ENCODE results near the gene HS3ST1.
"Not testable (repeated sequence)": the region's sequence is repeated elsewhere in the genome, so short reads cannot be mapped to it uniquely, and the experiment has no call there.

DNA sequence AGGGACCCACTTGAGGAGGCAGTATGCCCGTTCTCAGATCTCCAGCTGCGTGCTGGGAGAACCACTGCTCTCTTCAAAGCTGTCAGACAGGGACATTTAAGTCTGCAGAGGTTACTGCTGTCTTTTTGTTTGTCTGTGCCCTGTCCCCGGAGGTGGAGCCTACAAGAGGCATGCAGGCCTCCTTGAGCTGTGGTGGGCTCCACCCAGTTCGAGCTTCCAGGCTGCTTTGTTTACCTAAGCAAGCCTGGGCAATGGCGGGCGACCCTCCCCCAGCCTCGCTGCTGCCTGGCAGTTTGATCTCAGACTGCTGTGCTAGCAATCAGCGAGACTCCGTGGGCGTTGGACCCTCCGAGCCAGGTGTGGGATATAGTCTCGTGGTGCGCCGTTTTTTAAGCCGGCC, 44.6 kb downstream of the HS3ST1 start:
- TF ChIP-seq, protein P1, sequence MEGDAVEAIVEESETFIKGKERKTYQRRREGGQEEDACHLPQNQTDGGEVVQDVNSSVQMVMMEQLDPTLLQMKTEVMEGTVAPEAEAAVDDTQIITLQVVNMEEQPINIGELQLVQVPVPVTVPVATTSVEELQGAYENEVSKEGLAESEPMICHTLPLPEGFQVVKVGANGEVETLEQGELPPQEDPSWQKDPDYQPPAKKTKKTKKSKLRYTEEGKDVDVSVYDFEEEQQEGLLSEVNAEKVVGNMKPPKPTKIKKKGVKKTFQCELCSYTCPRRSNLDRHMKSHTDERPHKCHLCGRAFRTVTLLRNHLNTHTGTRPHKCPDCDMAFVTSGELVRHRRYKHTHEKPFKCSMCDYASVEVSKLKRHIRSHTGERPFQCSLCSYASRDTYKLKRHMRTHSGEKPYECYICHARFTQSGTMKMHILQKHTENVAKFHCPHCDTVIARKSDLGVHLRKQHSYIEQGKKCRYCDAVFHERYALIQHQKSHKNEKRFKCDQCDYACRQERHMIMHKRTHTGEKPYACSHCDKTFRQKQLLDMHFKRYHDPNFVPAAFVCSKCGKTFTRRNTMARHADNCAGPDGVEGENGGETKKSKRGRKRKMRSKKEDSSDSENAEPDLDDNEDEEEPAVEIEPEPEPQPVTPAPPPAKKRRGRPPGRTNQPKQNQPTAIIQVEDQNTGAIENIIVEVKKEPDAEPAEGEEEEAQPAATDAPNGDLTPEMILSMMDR (IDR thresholded peaks at IDR 0.05), result not testable (repeated sequence)
- TF ChIP-seq ZFX (IDR thresholded peaks at IDR 0.05; ENCODE audit: borderline replicate concordance), result not testable (repeated sequence)
